Muscle of leg (tissue), 11 donors: ENCODE data around the gene RALGPS1. TPM values are rescaled to one million over a fixed set of nuclear protein-coding genes. Genes with fewer than 3 reads are reported as not detected.

Source experiments
- DNase-seq: peaks from one replicate; pipeline ENCODE4 v3.0.0; 2013
- H3K27ac ChIP-seq: one replicate; pipeline ENCODE4 v1.5.1; 2013; ENCODE audit warnings: mild to moderate bottlenecking, low read length, control low read depth
- H3K27me3 ChIP-seq: one replicate; pipeline ENCODE4 v1.6.1; 2013; ENCODE audit warnings: low read length; ENCODE audit not compliant: control insufficient read depth, insufficient read depth
- H3K36me3 ChIP-seq: one replicate; pipeline ENCODE4 v1.6.1; 2013; ENCODE audit warnings: low read length; ENCODE audit not compliant: control insufficient read depth, insufficient read depth
- H3K4me1 ChIP-seq: one replicate; pipeline ENCODE4 v1.6.1; 2013; ENCODE audit warnings: low read length; ENCODE audit not compliant: control insufficient read depth, insufficient read depth
- H3K4me3 ChIP-seq: one replicate; pipeline ENCODE4 v1.5.1; 2013; ENCODE audit warnings: low read length, control low read depth
- H3K9me3 ChIP-seq: replicated peaks from 2 replicates; pipeline ENCODE4 v1.6.1; 2013; ENCODE audit warnings: low read depth, low read length; ENCODE audit not compliant: control insufficient read depth
- WGBS: methylation state at CpG from one replicate; pipeline ENCODE4 v1.1.5; 2013; ENCODE audit warnings: missing lambda C conversion rate; ENCODE audit not compliant: insufficient coverage; 5-methylcytosine and 5-hydroxymethylcytosine counted together
- polyA plus RNA-seq, 8 donors: library from polyadenylated mRNA; unstranded; fragments of 120-200 nt; gene quantifications; one replicate each; pipeline versions ENCODE4 v1.2.1 to v1.2.3, GENCODE V29; 2013; ENCODE audit warnings: inconsistent platforms in 1 of 8, low replicate concordance in 1 of 8; ENCODE audit not compliant: insufficient read length in 8 of 8, insufficient read depth in 1 of 8
- total RNA-seq: library from RNA; stranded (reverse); fragments of 120-200 nt; gene quantifications from one replicate; pipeline ENCODE4 v1.2.4, GENCODE V29; 2013

RALGPS1 gene
- total and polyA plus RNA-seq, 9 donors: 4.6 to 8.6 (median 7.2) TPM

DNA sequence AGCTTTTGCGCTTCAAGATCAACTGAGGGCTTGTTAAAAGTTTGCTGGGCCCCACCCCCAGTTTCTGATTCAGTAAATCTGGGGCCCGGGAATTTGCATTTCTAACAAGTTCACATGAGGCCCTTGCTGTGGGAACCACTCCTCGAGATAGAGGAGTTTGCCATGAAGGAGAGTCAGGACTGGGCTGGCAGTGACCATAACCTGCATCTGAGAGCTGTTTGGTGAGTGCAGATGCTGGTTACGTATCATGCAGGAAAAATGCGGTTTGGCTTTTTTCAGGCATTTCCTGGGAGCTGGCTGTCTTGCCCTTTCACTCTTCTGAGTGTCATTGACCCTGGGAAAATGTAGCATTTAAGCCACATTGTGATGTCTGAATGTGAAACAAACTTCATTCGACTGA is 217.3 kb downstream of the RALGPS1 start:
- H3K4me3 ChIP-seq: no peak overlapping the region
- H3K4me1 ChIP-seq: peaks cover 80% of the 10 kb centered on the region
- 80% methylated on average over 5 of the region's 6 CpGs for WGBS
- H3K36me3 ChIP-seq: no peaks in the 10 kb centered on the region
- H3K9me3 ChIP-seq: no peaks in the 10 kb centered on the region
- peak; percentile 23 for DNase-seq
- peak overlapping the region; percentile 72 for H3K27ac ChIP-seq
- no peaks in the 10 kb centered on the region for H3K27me3 ChIP-seq

DNA sequence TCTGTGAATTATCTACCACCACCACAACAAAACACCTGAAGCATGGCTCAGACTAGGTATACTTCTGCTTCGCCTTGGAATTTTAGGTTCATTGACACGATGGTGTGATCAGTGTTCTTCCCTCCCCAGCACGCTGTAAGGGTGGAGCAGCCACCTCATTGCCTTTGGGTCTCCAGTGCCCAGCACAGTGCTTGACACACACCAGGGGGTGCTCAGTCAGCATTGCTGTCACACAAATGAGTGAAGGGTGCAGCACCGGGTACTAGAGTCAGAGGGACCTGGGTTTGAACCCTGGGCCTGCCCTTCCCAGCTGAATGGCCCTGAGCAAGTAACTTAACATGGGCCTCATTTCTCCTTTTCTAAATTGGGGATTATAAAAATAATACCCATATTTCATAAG is 217.8 kb downstream of the RALGPS1 start:
- no peaks in the 10 kb centered on the region for H3K27me3 ChIP-seq
- no peaks in the 10 kb centered on the region for H3K9me3 ChIP-seq
- H3K4me3 ChIP-seq: no peak overlapping the region
- no peak overlapping the region for H3K27ac ChIP-seq
- peaks cover 84% of the 10 kb centered on the region for H3K4me1 ChIP-seq
- peak; percentile 7 for DNase-seq
- WGBS: 97% methylated on average over 3 of the region's 4 CpGs
- H3K36me3 ChIP-seq: no peaks in the 10 kb centered on the region

DNA sequence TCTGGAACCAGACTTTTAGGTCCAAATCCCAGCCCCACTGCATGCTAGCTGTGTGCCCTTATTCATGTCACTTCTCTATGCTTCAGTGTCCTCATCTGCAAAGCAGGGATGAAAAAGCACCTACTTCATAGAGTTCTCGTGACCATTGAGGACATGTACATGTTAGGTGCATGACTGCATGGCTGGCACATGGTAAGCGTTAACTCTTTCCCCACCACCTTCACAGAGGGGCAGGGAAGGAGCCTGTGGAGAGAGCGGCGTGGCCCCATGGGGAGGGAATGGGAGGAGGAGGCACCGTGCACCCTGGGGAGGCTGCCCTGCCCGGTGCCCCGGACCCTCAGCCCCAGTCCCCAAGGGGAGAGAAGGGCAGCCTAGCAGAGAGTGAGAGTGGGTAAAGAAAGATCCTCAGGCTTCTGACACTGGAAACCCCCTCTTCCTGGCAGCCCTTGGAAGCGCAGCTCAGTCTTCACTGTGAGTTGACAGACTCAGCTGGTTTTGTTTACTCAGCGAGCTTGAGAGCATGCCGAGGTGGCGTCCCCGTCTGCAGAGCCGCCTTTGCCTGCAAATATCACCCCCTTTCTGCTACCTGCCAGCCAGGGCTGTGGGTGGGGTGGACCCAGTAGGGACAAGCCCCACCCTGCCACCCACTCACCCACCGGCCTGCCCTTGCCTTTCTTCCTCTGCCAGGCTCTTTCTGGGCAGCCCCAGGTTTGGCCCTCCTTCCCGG is 218.5 kb downstream of the RALGPS1 start:
- peak overlapping the region; percentile 96 for H3K27ac ChIP-seq
- H3K9me3 ChIP-seq: no peaks in the 10 kb centered on the region
- H3K27me3 ChIP-seq: no peaks in the 10 kb centered on the region
- H3K4me1 ChIP-seq: peaks cover 90% of the 10 kb centered on the region
- DNase-seq: peak; percentile 78
- no peaks in the 10 kb centered on the region for H3K36me3 ChIP-seq
- no peak overlapping the region for H3K4me3 ChIP-seq
- 12% methylated on average over 8 of the region's 15 CpGs for WGBS

DNA sequence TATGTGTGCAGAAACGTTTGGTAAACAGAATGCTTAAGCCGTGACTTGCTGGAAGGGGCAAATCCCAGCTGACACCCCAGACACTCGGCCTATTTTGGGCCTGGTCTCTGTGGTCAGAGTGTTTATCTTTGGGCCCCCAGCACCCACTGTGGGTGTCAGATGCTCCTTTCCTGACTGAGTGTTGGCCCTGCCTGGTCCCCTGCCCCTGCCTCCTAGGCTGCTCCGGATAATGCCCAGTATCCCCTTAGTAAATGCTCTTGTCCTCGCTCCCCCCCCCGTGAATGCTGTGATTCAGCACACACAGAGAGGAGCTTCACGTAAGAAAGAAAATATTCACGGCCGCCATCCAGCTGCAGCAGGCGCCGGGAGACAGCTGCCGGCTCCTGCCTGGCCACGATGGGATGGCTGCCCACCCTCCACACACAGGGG is 219.2 kb downstream of the RALGPS1 start:
- Histone ChIP-seq H3K4me3 (no peak overlapping the region), H3K9me3 (no peaks in the 10 kb centered on the region), H3K27me3 (no peaks in the 10 kb centered on the region), H3K27ac (peak overlapping the region; percentile 96), H3K4me1 (peaks cover 86% of the 10 kb centered on the region), H3K36me3 (no peaks in the 10 kb centered on the region)
- 5% methylated on average over 9 of the region's 13 CpGs for WGBS
- peak; percentile 95 for DNase-seq

DNA sequence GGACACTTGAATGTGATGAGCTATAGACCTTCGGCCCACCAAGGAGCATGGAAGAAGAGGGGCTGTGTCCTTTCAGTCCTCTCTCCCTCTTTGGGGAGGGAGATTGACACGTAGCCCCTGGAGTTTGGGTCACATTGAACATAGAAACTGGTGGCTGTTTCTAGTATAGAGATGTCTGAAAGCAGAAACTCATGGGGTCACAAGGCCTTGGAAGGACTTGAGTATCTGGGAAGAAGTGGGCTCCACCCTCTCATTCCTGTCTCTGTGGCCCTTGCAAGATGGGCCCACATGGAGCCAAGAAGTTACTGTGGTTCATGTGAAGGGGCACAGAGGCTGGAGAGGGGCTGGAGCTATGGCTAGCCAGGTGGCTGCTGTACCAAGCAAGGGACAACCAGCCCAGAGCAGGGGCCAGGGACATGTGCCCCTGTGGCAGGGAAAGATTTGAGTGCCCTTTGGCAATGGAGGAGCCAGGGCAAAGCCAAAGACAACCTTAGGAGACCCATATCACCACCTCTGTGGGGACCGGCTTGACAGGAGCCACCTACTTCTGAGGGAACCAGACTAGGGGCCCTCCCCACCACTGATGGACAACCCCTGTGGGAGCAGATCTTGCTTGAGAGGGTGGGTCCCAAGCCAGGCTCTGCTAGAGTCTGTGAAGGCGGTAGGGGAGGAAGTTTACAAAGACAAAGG is 220.6 kb downstream of the RALGPS1 start:
- WGBS: 89% methylated on average over 1 of the region's 4 CpGs
- Histone ChIP-seq H3K27me3 (no peaks in the 10 kb centered on the region), H3K36me3 (no peaks in the 10 kb centered on the region), H3K27ac (no peak overlapping the region), H3K4me3 (no peak overlapping the region), H3K4me1 (peaks cover 86% of the 10 kb centered on the region), H3K9me3 (no peaks in the 10 kb centered on the region)
- DNase-seq: peak; percentile 15

DNA sequence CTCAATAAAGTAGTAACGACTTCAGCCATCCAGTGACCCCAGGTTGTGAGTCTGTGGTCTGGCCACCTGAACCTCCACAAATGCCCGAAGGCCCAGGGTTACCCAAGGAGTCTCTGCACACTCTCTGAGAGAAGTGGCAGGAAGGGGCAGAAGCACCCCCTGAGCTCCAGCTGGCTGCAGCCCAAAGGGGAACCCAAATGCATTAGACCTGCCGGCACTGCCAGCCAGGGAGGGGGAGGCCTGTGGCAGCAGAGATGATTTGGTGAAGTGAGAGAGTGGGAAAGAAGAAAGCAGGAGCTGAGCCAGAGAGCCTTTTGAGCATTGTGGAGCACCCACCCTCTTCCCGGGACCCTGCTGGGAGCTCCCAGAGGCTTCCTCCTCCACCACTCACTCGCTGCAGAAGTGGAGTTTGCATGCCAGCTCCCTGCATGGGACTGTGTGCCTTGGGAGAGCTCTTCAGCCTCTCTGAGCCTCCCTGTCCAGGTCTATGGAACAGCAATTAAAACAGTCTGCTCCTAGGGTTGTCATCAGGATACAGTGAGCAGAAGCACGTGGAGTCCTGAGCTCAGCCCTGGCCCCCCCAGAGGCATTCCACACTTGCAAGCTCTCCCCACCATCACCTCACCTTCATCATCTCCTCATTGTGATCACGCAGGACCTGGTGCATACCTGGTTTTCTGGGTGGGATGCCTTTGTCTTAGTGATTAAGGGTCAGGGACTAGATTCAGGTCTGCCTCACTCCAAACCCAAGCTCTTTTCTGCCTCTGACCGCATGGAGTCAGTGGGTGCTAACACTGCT is 221.7 kb downstream of the RALGPS1 start:
- 56% methylated on average over 6 of the region's 8 CpGs for WGBS

DNA sequence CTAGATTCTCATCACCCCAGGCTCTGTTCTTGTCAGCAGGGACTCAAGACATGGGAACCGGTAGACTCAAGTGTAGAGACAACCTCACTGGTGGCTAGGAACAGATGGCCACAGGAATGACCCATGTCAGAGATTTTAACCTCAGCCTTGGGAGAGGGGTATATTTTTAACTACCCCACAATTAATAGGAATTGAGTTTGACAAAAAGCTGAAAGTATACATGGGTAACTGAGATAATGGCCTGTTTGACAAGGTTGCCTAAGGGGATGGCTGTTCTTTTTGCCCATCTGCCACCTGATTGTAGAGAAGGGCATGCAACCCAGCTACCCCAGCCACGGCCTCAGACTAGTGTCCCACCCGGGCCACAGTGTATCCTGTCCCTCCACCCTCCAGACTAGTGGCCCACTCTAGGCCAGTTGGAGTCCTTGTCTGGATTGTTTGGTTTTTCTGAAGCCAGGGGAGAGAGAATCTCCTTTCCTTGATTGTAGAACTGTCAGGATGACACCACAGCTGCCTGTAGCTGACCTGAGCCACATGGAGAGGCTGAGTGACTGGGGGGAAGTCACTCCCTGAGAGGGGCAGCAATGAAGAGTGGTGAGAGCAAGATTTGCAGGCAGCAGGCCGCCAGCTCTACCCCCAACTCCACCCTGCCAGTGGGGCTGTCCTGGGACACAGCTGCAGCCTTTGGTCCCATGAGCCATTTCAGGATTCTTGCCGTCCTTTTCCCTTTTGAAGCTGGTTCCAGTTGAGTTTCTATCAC is 222.5 kb downstream of the RALGPS1 start:
- H3K4me1 ChIP-seq: peaks cover 83% of the 10 kb centered on the region

More for the DNA sequence above, 221.7 kb downstream of the RALGPS1 start:
- Histone ChIP-seq H3K9me3 (no peaks in the 10 kb centered on the region), H3K36me3 (no peaks in the 10 kb centered on the region), H3K27me3 (no peaks in the 10 kb centered on the region), H3K4me1 (peaks cover 88% of the 10 kb centered on the region), H3K27ac (no peak overlapping the region), H3K4me3 (no peak overlapping the region)
- DNase-seq: peak; percentile 7

DNA sequence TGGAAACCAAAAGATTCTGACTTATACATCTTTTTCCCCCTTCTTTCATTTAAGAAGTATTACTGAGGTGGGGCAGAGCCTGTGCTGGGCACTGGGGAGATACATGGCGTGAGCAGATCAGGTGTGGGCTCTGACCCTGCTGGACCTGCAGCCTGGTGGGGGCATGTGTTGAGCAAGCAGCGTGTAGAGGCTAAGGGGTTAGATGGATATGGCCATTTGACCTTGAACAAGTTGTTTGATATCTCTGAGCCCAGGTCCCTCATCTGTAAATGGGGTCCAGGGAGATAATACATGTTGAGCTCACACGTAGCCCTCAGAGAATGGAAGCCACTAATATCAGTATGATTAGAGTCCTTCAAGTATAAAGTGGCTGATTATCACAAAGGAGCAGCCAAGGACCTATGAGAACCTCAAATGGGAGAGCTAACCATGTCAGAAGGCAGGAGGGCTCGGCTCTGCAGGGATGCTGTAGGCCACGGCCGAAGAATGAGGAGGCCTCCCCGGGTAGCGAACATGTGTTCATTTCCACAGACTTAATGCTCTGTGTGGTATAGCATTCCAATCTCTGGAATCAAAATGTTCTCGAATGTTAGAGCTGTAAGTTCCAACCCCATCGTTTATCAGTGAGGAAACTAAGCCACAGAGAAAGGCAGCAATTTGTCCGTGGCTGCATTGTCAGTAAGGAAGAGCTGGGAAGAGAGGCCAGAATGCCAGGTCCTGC is 223.2 kb downstream of the RALGPS1 start:
- Histone ChIP-seq H3K9me3 (no peaks in the 10 kb centered on the region), H3K27ac (no peak overlapping the region), H3K27me3 (no peaks in the 10 kb centered on the region), H3K36me3 (no peaks in the 10 kb centered on the region), H3K4me1 (peaks cover 77% of the 10 kb centered on the region), H3K4me3 (no peak overlapping the region)
- DNase-seq: no peak
- 85% methylated on average over 6 of the region's 11 CpGs for WGBS

More for the DNA sequence above, 222.5 kb downstream of the RALGPS1 start:
- no peaks in the 10 kb centered on the region for H3K9me3 ChIP-seq
- H3K27me3 ChIP-seq: no peaks in the 10 kb centered on the region
- H3K27ac ChIP-seq: no peak overlapping the region
- peak; percentile 4 for DNase-seq
- no peak overlapping the region for H3K4me3 ChIP-seq
- WGBS: no CpG with 5 or more reads among the region's 5 CpGs
- no peaks in the 10 kb centered on the region for H3K36me3 ChIP-seq

DNA sequence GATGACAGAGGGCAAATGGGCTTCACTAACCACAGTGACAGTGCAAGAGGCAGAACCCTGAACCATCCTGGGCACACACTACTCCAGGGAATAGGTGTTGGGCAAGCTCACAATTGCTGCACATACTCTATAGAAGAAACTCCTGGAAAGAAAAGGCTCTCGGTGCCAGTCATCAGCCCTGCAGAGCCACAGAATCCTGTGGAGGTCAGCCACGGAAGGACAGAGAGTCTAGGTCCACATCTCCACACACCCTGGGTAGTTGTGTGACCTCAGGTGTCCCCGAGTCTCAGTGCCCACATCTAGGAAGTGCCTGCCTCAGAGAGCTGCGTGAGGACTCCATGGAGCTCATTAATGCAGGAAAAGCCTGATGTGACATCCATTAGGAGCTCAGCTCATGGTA is 223.9 kb downstream of the RALGPS1 start:
- H3K9me3 ChIP-seq: no peaks in the 10 kb centered on the region
- no peaks in the 10 kb centered on the region for H3K36me3 ChIP-seq
- H3K27ac ChIP-seq: no peak overlapping the region
- no peak overlapping the region for H3K4me3 ChIP-seq
- 100% methylated on average over 1 of the region's 4 CpGs for WGBS
- H3K27me3 ChIP-seq: no peaks in the 10 kb centered on the region
- H3K4me1 ChIP-seq: peaks cover 70% of the 10 kb centered on the region
- no peak for DNase-seq
